ENCODE data around the gene ZNF223. TPM values are rescaled to one million over a fixed set of nuclear protein-coding genes. Genes with fewer than 3 reads are reported as not detected.

ZNF223 gene
- total and polyA plus RNA-seq, 8 donors: 1.2 to 8.6 (median 8.0) TPM; not detected in 3

GRCh38 chr19:44032001-44032610 is 19.7 kb upstream of the ZNF223 start:
- no peaks in the 10 kb centered on the region for H3K27me3 ChIP-seq
- peaks cover 49 to 63% (median 60%) of the 10 kb centered on the region in 4 donors for H3K36me3 ChIP-seq
- no peak overlapping the region for H3K4me3 ChIP-seq
- H3K4me1 ChIP-seq: no peaks in the 10 kb centered on the region
- TF ChIP-seq POLR2AphosphoS5 (IDR thresholded peaks at IDR 0.05) (no peak), POLR2A (IDR thresholded peaks at IDR 0.05) (no peak), CTCF (IDR thresholded peaks at IDR 0.05) (no peak), EP300 (IDR thresholded peaks at IDR 0.05) (no peak)
- DNase-seq: no peak
- H3K9me3 ChIP-seq: peaks cover 45 to 100% (median 87%) of the 10 kb centered on the region in 4 donors
- no peak overlapping the region for H3K27ac ChIP-seq
- intact Hi-C loops (cut with DNase I; ENCODE audit: low total_unique reads): no loop called here
- 75 to 91% (median 84%) methylated on average over 1 of the region's 1 CpG for WGBS, 5 donors

- Histone ChIP-seq H3K36me3 (no peaks in the 10 kb centered on the region), H3K4me3 (no peak overlapping the region), H3K4me1 (no peaks in the 10 kb centered on the region), H3K27me3 (peaks cover 0 to 4% (median 0%) of the 10 kb centered on the region in 3 donors), H3K27ac (no peak overlapping the region), H3K9me3 (peaks cover 0 to 71% (median 57%) of the 10 kb centered on the region in 4 donors)
- DNase-seq: no peak
- WGBS, 5 donors: 74 to 89% (median 85%) methylated on average over 2 of the region's 2 CpGs
- TF ChIP-seq EP300 (IDR thresholded peaks at IDR 0.05) (no peak), CTCF (IDR thresholded peaks at IDR 0.05) (no peak), POLR2A (IDR thresholded peaks at IDR 0.05) (no peak), POLR2AphosphoS5 (IDR thresholded peaks at IDR 0.05) (no peak)
- intact Hi-C loops (cut with DNase I; ENCODE audit: low total_unique reads): no loop called here
These were observed 9.7 kb upstream of the ZNF223 start for GRCh38 chr19:44042147-44042546.

GRCh38 chr19:44050740-44051649 is 841 bp upstream of the ZNF223 start:
- intact Hi-C loops (cut with DNase I; ENCODE audit: low total_unique reads): no loop called here
- DNase-seq: peak; percentile 28 to 79
- Histone ChIP-seq H3K27me3 (peaks cover 0 to 29% (median 0%) of the 10 kb centered on the region in 3 donors), H3K4me3 (peak overlapping the region; percentile 67 to 79 (median 69)), H3K27ac (peak overlapping the region; percentile 32 to 82 (median 78)), H3K36me3 (peaks cover 4 to 16% (median 14%) of the 10 kb centered on the region in 4 donors), H3K4me1 (peaks cover 7 to 23% (median 18%) of the 10 kb centered on the region in 4 donors), H3K9me3 (peaks cover 0 to 23% (median 11%) of the 10 kb centered on the region in 4 donors)
- 9 to 19% (median 11%) methylated on average over 21 of the region's 21 CpGs for WGBS, 5 donors
- TF ChIP-seq POLR2AphosphoS5 (IDR thresholded peaks at IDR 0.05): no peak
- no peak for TF ChIP-seq POLR2A (IDR thresholded peaks at IDR 0.05)
- no peak for TF ChIP-seq CTCF (IDR thresholded peaks at IDR 0.05)
- no peak for TF ChIP-seq EP300 (IDR thresholded peaks at IDR 0.05)

- whole genome bisulfite sequencing, 5 donors: 95 to 98% (median 96%) methylated on average over 5 of the region's 5 CpGs
These were observed 4.0 kb downstream of the ZNF223 start for GRCh38 chr19:44055870-44056269.

More at GRCh38 chr19:44055870-44056269, 4.0 kb downstream of the ZNF223 start:
- H3K27me3 ChIP-seq: peaks cover 0 to under 1% (median 0%) of the 10 kb centered on the region in 3 donors
- H3K9me3 ChIP-seq: peaks cover 0 to 49% (median 15%) of the 10 kb centered on the region in 4 donors
- intact Hi-C loops (cut with DNase I; ENCODE audit: low total_unique reads): no loop called here
- peaks cover 4 to 20% (median 16%) of the 10 kb centered on the region in 4 donors for H3K4me1 ChIP-seq
- H3K4me3 ChIP-seq: no peak overlapping the region
- no peak for DNase-seq
- peaks cover 13 to 62% (median 57%) of the 10 kb centered on the region in 4 donors for H3K36me3 ChIP-seq
- no peak overlapping the region for H3K27ac ChIP-seq
- no peak for TF ChIP-seq EP300 (IDR thresholded peaks at IDR 0.05)
- no peak for TF ChIP-seq POLR2A (IDR thresholded peaks at IDR 0.05)
- TF ChIP-seq POLR2AphosphoS5 (IDR thresholded peaks at IDR 0.05): no peak
- TF ChIP-seq CTCF (IDR thresholded peaks at IDR 0.05): no peak

Measured in stomach (tissue), 9 donors.